HepG2 (cell line): ENCODE results near the gene ITGA7. TPM values are rescaled to one million over a fixed set of nuclear protein-coding genes. Genes with fewer than 3 reads are reported as not detected.

ENCODE experiments used
- CHCHD3 ChIP-seq: sonication (generic); formaldehyde crosslinking; IDR thresholded peaks from 2 replicates; pipeline ENCODE4 v1.8.0; 2022; ENCODE audit warnings: mild to moderate bottlenecking, missing genetic modification reagents, moderate library complexity
- CHD2 ChIP-seq: IDR thresholded peaks from 2 replicates; pipeline ENCODE4 v1.6.1; 2011; ENCODE audit warnings: low read depth, low read length, improper control_type of control experiment
- ETV6 ChIP-seq: sonication (generic); formaldehyde crosslinking; conservative IDR thresholded peaks from 2 replicates; pipeline ENCODE4 v1.4.0; 2020; ENCODE audit warnings: missing genetic modification reagents
- FOSL2 ChIP-seq: sonication (generic); formaldehyde crosslinking; IDR thresholded peaks from 2 replicates; pipeline ENCODE4 v1.4.0; 2020; ENCODE audit warnings: missing genetic modification reagents
- GMEB1 ChIP-seq: sonication (generic); formaldehyde crosslinking; IDR thresholded peaks from 2 replicates; pipeline ENCODE4 v1.5.1; 2020; ENCODE audit warnings: missing genetic modification reagents, mild to moderate bottlenecking, borderline replicate concordance
- KAT2B ChIP-seq: fragments of 150-350 bp; IDR thresholded peaks from 2 replicates; pipeline ENCODE4 v1.6.1; 2014; ENCODE audit warnings: low read depth, low read length, borderline replicate concordance
- THAP9 ChIP-seq: sonication (generic); formaldehyde crosslinking; IDR thresholded peaks from 2 replicates; pipeline ENCODE4; 2020; ENCODE audit warnings: missing genetic modification reagents, mild to moderate bottlenecking, borderline replicate concordance
- THRA ChIP-seq: sonication (generic); formaldehyde crosslinking; IDR thresholded peaks from 2 replicates; pipeline ENCODE4 v1.4.0; 2020; ENCODE audit warnings: missing genetic modification reagents, borderline replicate concordance
- TIGD3 ChIP-seq: sonication (generic); formaldehyde crosslinking; IDR thresholded peaks from 2 replicates; pipeline ENCODE4 v1.5.1; 2020; ENCODE audit warnings: mild to moderate bottlenecking, missing genetic modification reagents, borderline replicate concordance
- TRIM22 ChIP-seq: fragments of 450-650 bp; IDR thresholded peaks from 2 replicates; pipeline ENCODE4 v1.6.1; 2017
- ZBTB10 ChIP-seq: sonication (generic); formaldehyde crosslinking; IDR thresholded peaks from 2 replicates; pipeline ENCODE4 v1.4.0; 2020; ENCODE audit warnings: missing genetic modification reagents, borderline replicate concordance
- ZMYM2 ChIP-seq: sonication (generic); formaldehyde crosslinking; IDR thresholded peaks from 2 replicates; pipeline ENCODE4 v1.8.0; 2022; ENCODE audit warnings: mild to moderate bottlenecking, missing genetic modification reagents
- ZNF160 ChIP-seq: sonication (generic); formaldehyde crosslinking; IDR thresholded peaks from 2 replicates; pipeline ENCODE4 v1.8.0; 2022; ENCODE audit warnings: mild to moderate bottlenecking, inconsistent platforms, missing genetic modification reagents
- ZNF792 ChIP-seq: IDR thresholded peaks from 2 replicates; pipeline ENCODE4 v1.6.1; 2016
- ZNF879 ChIP-seq: sonication (generic); formaldehyde crosslinking; IDR thresholded peaks from 2 replicates; pipeline ENCODE4 v1.8.1; 2023; ENCODE audit warnings: missing genetic modification reagents
- ZSCAN29 ChIP-seq: sonication (generic); formaldehyde crosslinking; conservative IDR thresholded peaks from 2 replicates; pipeline ENCODE4 v1.4.0; 2020; ENCODE audit warnings: mild to moderate bottlenecking, missing genetic modification reagents
- polyA plus RNA-seq, 8 experiments: library from polyadenylated mRNA; depleted of rRNA in 3 of 8; stranded (reverse) in 7 of 8; unstranded in 1 of 8; fragments of >200 nt; fragmentation: Illumina TruSeq in 4 of 8; extraction: Trizol in 4 of 8; gene quantifications; 2 replicates each; pipeline versions ENCODE4 v1.2.1 to v1.2.3, GENCODE V29; 2011 to 2016; ENCODE audit warnings: low read depth in 4 of 8, missing spikeins in 1 of 8, mixed read lengths in 1 of 8; ENCODE audit not compliant: insufficient read depth in 1 of 8
- total RNA-seq, 5 experiments: library from RNA; depleted of rRNA; stranded (reverse); fragments of >200 nt; fragmentation: Illumina TruSeq; extraction: Trizol; gene quantifications; 2 replicates each; pipeline ENCODE4 v1.2.3, GENCODE V29; 2016; ENCODE audit warnings: low read depth in 1 of 5

The ITGA7 gene
- total and polyA plus RNA-seq, 2 of the 13 experiments (the other 11 are each of a cell fraction or from before 2014, with no cell fraction given), result 0.65 to 0.75 TPM

- no peak for TF ChIP-seq ZBTB10 (CRISPR knock-in tag)
- TF ChIP-seq ZNF879 (CRISPR knock-in tag), result 0 out of 2 replicates have a peak, but pooled peaks have one; percentile 16
- no peak for TF ChIP-seq KAT2B
- TF ChIP-seq ZSCAN29 (CRISPR knock-in tag), result no peak
- no peak for TF ChIP-seq ZMYM2 (CRISPR knock-in tag)
- TF ChIP-seq FOSL2, result no peak
- no peak for TF ChIP-seq ZNF792 (CRISPR knock-in tag)
- TF ChIP-seq TIGD3 (CRISPR knock-in tag), result no peak
- TF ChIP-seq CHCHD3, result no peak
- TF ChIP-seq GMEB1 (CRISPR knock-in tag), result no peak
- 0 out of 2 replicates have a peak, but pooled peaks have one; percentile 4 for TF ChIP-seq ZNF160 (CRISPR knock-in tag)
- TF ChIP-seq TRIM22, result no peak
- TF ChIP-seq ETV6 (CRISPR knock-in tag), result no peak
- no peak for TF ChIP-seq CHD2
- no peak for TF ChIP-seq THRA (CRISPR knock-in tag)
- no peak for TF ChIP-seq THAP9 (CRISPR knock-in tag)
Observed at GRCh38 chr12:55682087-55682796, 25.5 kb downstream of the ITGA7 start (continued).
